IMR-90 (cell line): ENCODE data around the gene HDC. TPM values are rescaled to one million over a fixed set of nuclear protein-coding genes. Genes with fewer than 3 reads are reported as not detected.
A peak's percentile ranks its signal among the peaks of the same experiment; 100 is the strongest.

Source experiments
- ATAC-seq: fragments of 200-7000 bp; cut with Tn5 transposase; 2 replicates; pipeline ENCODE4 v1.9.1; 2020; ENCODE audit warnings: low read depth, mild to moderate bottlenecking, moderate library complexity
- BruUV-seq: library from RNA; stranded (reverse); fragments of 400-500 nt; replicated peaks from 2 replicates; lab custom pipeline; 2021; lab: Mats Ljungman, UMichigan
- CTCF ChIA-PET: fragments of 300-600 bp; formaldehyde crosslinking; extraction: SDS; loops from one replicate; lab custom pipeline; 2021; ENCODE audit warnings: antibody characterized with exemption; lab: Yijun Ruan, JAX
- POLR2A ChIA-PET: fragments of 300-600 bp; sonication (Branson Sonifier 250); formaldehyde crosslinking; loops from one replicate; lab custom pipeline; 2022; ENCODE audit warnings: antibody characterized with exemption; ENCODE audit not compliant: unreplicated experiment; lab: Charles Lee
- DNase-seq: peaks from one replicate; pipeline ENCODE4 v3.0.0; 2013
- H2AFZ ChIP-seq: replicated peaks from 2 replicates; pipeline ENCODE3; 2013; ENCODE audit warnings: low read length, mild to moderate bottlenecking; ENCODE audit not compliant: poor library complexity
- H2AK5ac ChIP-seq: 2 replicates; pipeline ENCODE4 v1.6.1; 2013; ENCODE audit warnings: low read depth, low read length, inconsistent platforms
- H2AK9ac ChIP-seq: replicated peaks from 2 replicates; pipeline ENCODE3; 2013; ENCODE audit warnings: mild to moderate bottlenecking, low read depth, low read length, moderate library complexity; ENCODE audit not compliant: poor library complexity
- H2BK120ac ChIP-seq: 2 replicates; pipeline ENCODE4 v1.6.1; 2013; ENCODE audit warnings: low read depth, low read length, inconsistent platforms
- H2BK15ac ChIP-seq: 3 replicates; pipeline ENCODE4 v1.6.1; 2013; ENCODE audit warnings: low read depth, low read length, inconsistent platforms
- H2BK20ac ChIP-seq: 2 replicates; pipeline ENCODE4 v1.6.1; 2013; ENCODE audit warnings: low read depth, mild to moderate bottlenecking, inconsistent platforms, low read length, moderate library complexity
- H2BK5ac ChIP-seq: 2 replicates; pipeline ENCODE4 v1.6.1; 2013; ENCODE audit warnings: mild to moderate bottlenecking, low read depth, low read length, inconsistent platforms; ENCODE audit not compliant: poor library complexity, severe bottlenecking
- H3K14ac ChIP-seq: replicated peaks from 2 replicates; pipeline ENCODE4 v1.6.1; 2013; ENCODE audit warnings: low read depth, low read length, inconsistent platforms
- H3K18ac ChIP-seq: 2 replicates; pipeline ENCODE4 v1.6.1; 2013; ENCODE audit warnings: low read depth, low read length, control low read depth
- H3K23ac ChIP-seq: 2 replicates; pipeline ENCODE4 v1.6.1; 2013; ENCODE audit warnings: low read depth, low read length, inconsistent platforms
- H3K27ac ChIP-seq: 2 replicates; pipeline ENCODE4 v1.5.1; 2013; ENCODE audit warnings: mild to moderate bottlenecking, control low read depth, low read length; ENCODE audit not compliant: insufficient read depth
- H3K27me3 ChIP-seq: 2 replicates; pipeline ENCODE4 v1.6.1; 2013; ENCODE audit warnings: low read length; ENCODE audit not compliant: control insufficient read depth, insufficient read depth
- H3K36me3 ChIP-seq: 2 replicates; pipeline ENCODE4 v1.6.1; 2013; ENCODE audit warnings: low read length, mixed read lengths; ENCODE audit not compliant: control insufficient read depth, insufficient read depth
- H3K4ac ChIP-seq: 2 replicates; pipeline ENCODE4 v1.6.1; 2013; ENCODE audit warnings: low read depth, low read length, inconsistent platforms
- H3K4me1 ChIP-seq: 2 replicates; pipeline ENCODE4 v1.6.1; 2013; ENCODE audit warnings: low read length, mixed read lengths; ENCODE audit not compliant: control insufficient read depth, insufficient read depth
- H3K4me2 ChIP-seq: 2 replicates; pipeline ENCODE4 v1.6.1; 2013; ENCODE audit warnings: low read depth, mild to moderate bottlenecking, control low read depth, low read length, moderate library complexity
- H3K4me3 ChIP-seq: 2 replicates; pipeline ENCODE4 v1.5.1; 2013; ENCODE audit warnings: low read depth, mild to moderate bottlenecking, control low read depth, low read length, moderate library complexity; ENCODE audit not compliant: insufficient read depth
- H3K56ac ChIP-seq: 2 replicates; pipeline ENCODE4 v1.6.1; 2013; ENCODE audit warnings: low read length, inconsistent platforms; ENCODE audit not compliant: insufficient read depth; ENCODE audit errors: extremely low read depth
- H3K79me1 ChIP-seq, 2 experiments: 2 replicates each; pipeline ENCODE4 v1.6.1; 2013; ENCODE audit warnings: low read length in 2 of 2, inconsistent platforms in 1 of 2, low read depth in 1 of 2
- H3K9ac ChIP-seq: 2 replicates; pipeline ENCODE4 v1.6.1; 2013; ENCODE audit warnings: low read depth, low read length, control low read depth
- H3K9me1 ChIP-seq: 2 replicates; pipeline ENCODE4 v1.6.1; 2013; ENCODE audit warnings: low read length, inconsistent platforms; ENCODE audit not compliant: insufficient read depth
- H3K9me3 ChIP-seq: 2 replicates; pipeline ENCODE4 v1.6.1; 2013; ENCODE audit warnings: low read length; ENCODE audit not compliant: control insufficient read depth, insufficient read depth
- H4K20me1 ChIP-seq: 2 replicates; pipeline ENCODE4 v1.6.1; 2013; ENCODE audit warnings: low read length, inconsistent platforms; ENCODE audit not compliant: insufficient read depth
- H4K5ac ChIP-seq: 2 replicates; pipeline ENCODE4 v1.6.1; 2013; ENCODE audit warnings: mild to moderate bottlenecking, low read depth, low read length, control low read depth
- H4K8ac ChIP-seq, 2 experiments: 2 replicates each; pipeline ENCODE4 v1.6.1; 2013; ENCODE audit warnings: low read depth in 2 of 2, low read length in 2 of 2, control low read depth in 1 of 2, inconsistent platforms in 1 of 2
- H4K91ac ChIP-seq: 2 replicates; pipeline ENCODE4 v1.6.1; 2013; ENCODE audit warnings: low read depth, low read length, inconsistent platforms; ENCODE audit not compliant: insufficient read depth
- CHD1 ChIP-seq: IDR thresholded peaks from 2 replicates; pipeline ENCODE4 v1.6.1; 2012; ENCODE audit warnings: low read depth, low read length, improper control_type of control experiment
- FOS ChIP-seq: fragments of 150-350 bp; IDR thresholded peaks from 2 replicates; pipeline ENCODE4 v1.6.1; 2016; ENCODE audit warnings: low read depth, low read length
- WGBS, 2 experiments: methylation state at CpG; one replicate each; pipeline versions ENCODE4 v1.1.5 to v1.1.7; 2013; ENCODE audit warnings: missing lambda C conversion rate in 2 of 2; ENCODE audit not compliant: insufficient read length in 1 of 2; ENCODE audit errors: extremely low coverage in 2 of 2; 5-methylcytosine and 5-hydroxymethylcytosine counted together
- dilution Hi-C: fragments of 300-500 bp; cut with HindIII; formaldehyde crosslinking; loops from one replicate; pipeline ENCODE4 v1.14.3; 2018; ENCODE audit warnings: low sequenced_read_pairs; ENCODE audit not compliant: unreplicated experiment
- in situ Hi-C: fragments of 300-500 bp; cut with MboI; formaldehyde crosslinking; loops from 3 replicates; pipeline ENCODE4 v1.14.3; 2019; ENCODE audit warnings: low sequenced_read_pairs, inconsistent platforms, mixed read lengths
- intact Hi-C: fragments of 100-400 bp; cut with micrococcal nuclease; formaldehyde crosslinking; loops from 2 replicates; pipeline ENCODE4 v1.10.0; 2022
- polyA plus RNA-seq, 3 experiments: library from polyadenylated mRNA; depleted of rRNA; stranded (reverse); fragments of >200 nt; gene quantifications; 2 replicates each; pipeline ENCODE4 v1.2.3, GENCODE V29; 2012; ENCODE audit warnings: low replicate concordance in 1 of 3
- total RNA-seq: library from RNA; depleted of rRNA; stranded (reverse); fragments of >200 nt; gene quantifications from 2 replicates; pipeline ENCODE4 v1.2.3, GENCODE V29; 2012

The HDC gene
- total and polyA plus RNA-seq, 2 of the 4 experiments (the other 2 are of a cell fraction): not detected

DNA sequence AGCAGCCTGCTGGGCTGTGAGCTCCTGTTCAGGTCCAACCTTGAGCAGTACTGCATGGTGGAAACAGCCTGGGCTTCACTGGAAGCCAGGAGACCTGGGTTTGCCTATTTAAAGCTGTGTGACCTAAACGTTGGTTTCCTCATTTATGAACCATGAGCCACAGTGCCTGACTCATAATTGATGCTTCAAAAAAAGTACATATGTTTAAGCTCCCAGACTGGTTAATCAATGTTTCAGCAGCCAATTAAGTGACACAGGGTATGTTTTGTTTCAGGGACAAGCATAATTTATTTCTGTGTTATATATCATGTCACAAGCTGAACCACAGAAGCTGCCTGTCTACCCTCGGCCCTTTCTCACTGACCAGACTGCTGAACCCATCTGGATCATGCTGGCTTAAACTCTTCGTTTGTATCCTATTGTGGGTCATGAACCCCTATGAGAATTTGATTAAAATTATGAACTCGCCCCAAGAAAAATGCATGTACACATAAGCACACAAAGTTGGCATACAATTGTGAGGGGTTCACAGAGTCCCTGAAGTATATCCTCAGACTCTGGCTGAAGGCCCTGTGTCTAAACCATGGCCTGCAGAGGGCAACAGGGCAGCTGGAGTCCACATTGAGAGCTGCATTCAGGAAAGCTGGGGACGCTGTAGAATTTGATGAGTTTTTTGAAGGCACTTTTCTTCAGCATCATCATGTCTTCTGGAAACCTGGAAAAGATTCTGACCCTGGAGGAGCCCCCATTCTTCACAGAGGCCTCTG lies 23.7 kb downstream of the HDC start:
- Histone ChIP-seq H2AFZ (no peak overlapping the region), H3K23ac (no peak overlapping the region), H4K5ac (no peak overlapping the region), H2BK15ac (no peak overlapping the region), H2AK5ac (no peak overlapping the region), H4K8ac (no peak overlapping the region; a peak in 1 of 4 replicates), H3K9me1 (no peaks in the 10 kb centered on the region), H2BK120ac (no peak overlapping the region), H2BK20ac (no peak overlapping the region), H3K79me1 (no peaks in the 10 kb centered on the region), H3K4me2 (no peak overlapping the region), H3K18ac (no peak overlapping the region), H3K4ac (no peak overlapping the region), H3K36me3 (no peaks in the 10 kb centered on the region), H3K9me3 (no peaks in the 10 kb centered on the region), H2AK9ac (no peak overlapping the region), H4K91ac (no peak overlapping the region), H3K27ac (no peak overlapping the region), H4K20me1 (no peaks in the 10 kb centered on the region), H2BK5ac (no peak overlapping the region), H3K9ac (no peak overlapping the region), H3K14ac (no peak overlapping the region), H3K27me3 (no peaks in the 10 kb centered on the region), H3K56ac (no peak overlapping the region), H3K4me3 (no peak overlapping the region), H3K4me1 (no peaks in the 10 kb centered on the region; the same call in 1 of the 2 replicates)
- intact Hi-C loops: no loop called here
- TF ChIP-seq FOS: 0 out of 2 replicates have a peak, but pooled peaks have one; percentile 13
- TF ChIP-seq CHD1: no peak
- ATAC-seq (peak; percentile 63; the same call in 1 of the 2 replicates), DNase-seq (peak; percentile 70)
- dilution Hi-C loops: no loop called here
- BruUV-seq: no TSS peak
- in situ Hi-C loops: no loop called here
- WGBS, 2 experiments: no CpG with 5 or more reads among the region's 5 CpGs
- POLR2A ChIA-PET: no interaction called here
- CTCF ChIA-PET: interaction anchor here (1.3 to 2.1 kb wide), 2 partner anchors 11 to 47 kb away, joined by 3 to 9 read pairs; no protein-coding TSS in a partner anchor
